ENCODE data around the gene GMPR2.
A peak's percentile ranks its signal among the peaks of the same experiment; 100 is the strongest.

The GMPR2 gene

DNA sequence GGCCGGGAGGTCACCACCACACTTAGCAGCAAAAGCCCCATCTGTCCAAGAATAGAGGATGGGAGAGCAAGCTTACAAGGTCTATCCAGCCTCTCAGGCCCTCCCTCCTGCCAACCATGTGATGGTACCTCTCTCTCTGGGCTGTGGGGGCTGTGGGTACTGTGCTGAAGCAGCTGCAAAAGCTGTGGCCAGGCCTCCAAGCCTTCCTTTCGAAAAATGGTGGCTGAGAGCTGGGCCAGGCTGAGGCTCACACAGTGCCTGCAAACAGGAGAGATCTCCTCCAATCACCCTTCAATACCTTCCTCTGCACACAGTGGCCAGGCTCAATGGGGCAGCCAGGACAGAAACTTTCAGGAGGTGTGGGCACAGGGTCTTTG is 45.2 kb upstream of the GMPR2 start:
- Histone ChIP-seq H3K4me3 (replicated peaks; ENCODE audit: insufficient read depth, low read length) (peak overlapping the region; percentile 88), H3K27ac (replicated peaks) (no peak overlapping the region), H3K27me3 (ENCODE audit: insufficient read depth, poor library complexity, severe bottlenecking) (no peaks in the 10 kb centered on the region)
- no peak for DNase-seq (ENCODE audit: low read depth in 1 of 2, low spot score in 1 of 2)
- TF ChIP-seq SPI1 (IDR thresholded peaks at IDR 0.05; ENCODE audit: borderline replicate concordance, low read depth) = no peak
- TF ChIP-seq, protein P1, sequence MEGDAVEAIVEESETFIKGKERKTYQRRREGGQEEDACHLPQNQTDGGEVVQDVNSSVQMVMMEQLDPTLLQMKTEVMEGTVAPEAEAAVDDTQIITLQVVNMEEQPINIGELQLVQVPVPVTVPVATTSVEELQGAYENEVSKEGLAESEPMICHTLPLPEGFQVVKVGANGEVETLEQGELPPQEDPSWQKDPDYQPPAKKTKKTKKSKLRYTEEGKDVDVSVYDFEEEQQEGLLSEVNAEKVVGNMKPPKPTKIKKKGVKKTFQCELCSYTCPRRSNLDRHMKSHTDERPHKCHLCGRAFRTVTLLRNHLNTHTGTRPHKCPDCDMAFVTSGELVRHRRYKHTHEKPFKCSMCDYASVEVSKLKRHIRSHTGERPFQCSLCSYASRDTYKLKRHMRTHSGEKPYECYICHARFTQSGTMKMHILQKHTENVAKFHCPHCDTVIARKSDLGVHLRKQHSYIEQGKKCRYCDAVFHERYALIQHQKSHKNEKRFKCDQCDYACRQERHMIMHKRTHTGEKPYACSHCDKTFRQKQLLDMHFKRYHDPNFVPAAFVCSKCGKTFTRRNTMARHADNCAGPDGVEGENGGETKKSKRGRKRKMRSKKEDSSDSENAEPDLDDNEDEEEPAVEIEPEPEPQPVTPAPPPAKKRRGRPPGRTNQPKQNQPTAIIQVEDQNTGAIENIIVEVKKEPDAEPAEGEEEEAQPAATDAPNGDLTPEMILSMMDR (IDR thresholded peaks at IDR 0.05; ENCODE audit: insufficient read depth, low read length) = no peak
- TF ChIP-seq POLR2AphosphoS5 (IDR thresholded peaks at IDR 0.05; ENCODE audit: low read depth) = no peak
- TF ChIP-seq GABPA (IDR thresholded peaks at IDR 0.05; ENCODE audit: low read depth) = no peak
- TF ChIP-seq, protein P2, sequence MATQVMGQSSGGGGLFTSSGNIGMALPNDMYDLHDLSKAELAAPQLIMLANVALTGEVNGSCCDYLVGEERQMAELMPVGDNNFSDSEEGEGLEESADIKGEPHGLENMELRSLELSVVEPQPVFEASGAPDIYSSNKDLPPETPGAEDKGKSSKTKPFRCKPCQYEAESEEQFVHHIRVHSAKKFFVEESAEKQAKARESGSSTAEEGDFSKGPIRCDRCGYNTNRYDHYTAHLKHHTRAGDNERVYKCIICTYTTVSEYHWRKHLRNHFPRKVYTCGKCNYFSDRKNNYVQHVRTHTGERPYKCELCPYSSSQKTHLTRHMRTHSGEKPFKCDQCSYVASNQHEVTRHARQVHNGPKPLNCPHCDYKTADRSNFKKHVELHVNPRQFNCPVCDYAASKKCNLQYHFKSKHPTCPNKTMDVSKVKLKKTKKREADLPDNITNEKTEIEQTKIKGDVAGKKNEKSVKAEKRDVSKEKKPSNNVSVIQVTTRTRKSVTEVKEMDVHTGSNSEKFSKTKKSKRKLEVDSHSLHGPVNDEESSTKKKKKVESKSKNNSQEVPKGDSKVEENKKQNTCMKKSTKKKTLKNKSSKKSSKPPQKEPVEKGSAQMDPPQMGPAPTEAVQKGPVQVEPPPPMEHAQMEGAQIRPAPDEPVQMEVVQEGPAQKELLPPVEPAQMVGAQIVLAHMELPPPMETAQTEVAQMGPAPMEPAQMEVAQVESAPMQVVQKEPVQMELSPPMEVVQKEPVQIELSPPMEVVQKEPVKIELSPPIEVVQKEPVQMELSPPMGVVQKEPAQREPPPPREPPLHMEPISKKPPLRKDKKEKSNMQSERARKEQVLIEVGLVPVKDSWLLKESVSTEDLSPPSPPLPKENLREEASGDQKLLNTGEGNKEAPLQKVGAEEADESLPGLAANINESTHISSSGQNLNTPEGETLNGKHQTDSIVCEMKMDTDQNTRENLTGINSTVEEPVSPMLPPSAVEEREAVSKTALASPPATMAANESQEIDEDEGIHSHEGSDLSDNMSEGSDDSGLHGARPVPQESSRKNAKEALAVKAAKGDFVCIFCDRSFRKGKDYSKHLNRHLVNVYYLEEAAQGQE (IDR thresholded peaks at IDR 0.05; ENCODE audit: insufficient replicate concordance, low read depth) = no peak

DNA sequence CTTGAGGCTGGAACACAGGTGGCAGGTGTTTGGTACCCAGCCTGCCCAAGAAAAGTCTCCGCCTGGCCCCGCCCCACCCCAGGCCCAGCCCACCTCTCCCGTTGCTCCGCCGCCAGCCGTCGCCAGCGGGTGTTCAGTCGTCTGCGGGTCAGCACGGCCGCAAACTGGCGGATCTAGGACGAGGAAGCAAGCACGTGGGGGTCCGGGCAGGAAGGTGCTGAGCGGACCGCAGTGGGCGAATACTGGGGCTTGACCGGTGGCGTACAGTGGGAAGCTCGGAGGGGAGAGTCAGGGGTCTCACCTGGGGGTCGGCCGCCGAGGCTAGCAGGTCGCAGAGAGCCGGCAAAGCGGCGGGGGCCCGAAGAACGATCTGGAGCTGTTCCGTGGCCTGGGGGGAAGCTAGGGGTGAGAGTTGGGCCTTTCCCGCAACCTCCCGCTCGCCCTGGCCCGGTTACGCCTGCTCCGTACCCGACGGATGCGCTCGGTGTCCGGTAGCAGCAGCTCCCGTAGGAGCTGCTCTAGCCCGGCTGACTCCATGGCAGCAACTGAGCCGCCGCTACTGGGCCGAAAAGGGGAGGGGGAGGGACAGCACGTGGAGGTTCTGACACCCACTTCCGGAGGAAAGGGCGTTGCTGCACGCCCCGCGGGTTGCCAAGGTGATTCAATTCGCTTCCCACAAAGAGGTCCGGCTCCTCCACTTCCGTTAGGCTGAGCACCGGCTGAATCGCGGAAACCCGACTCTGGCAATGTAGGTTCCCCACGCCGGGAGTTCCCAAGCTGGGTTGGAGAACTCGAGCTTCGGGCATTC is 44.3 kb upstream of the GMPR2 start, which contains the start of gene IPO4:
Gene IPO4 (minus strand): TSS at position 566 of the 808 bp plus-strand sequence. CDS start 29 bp downstream, at position 537.
- Histone ChIP-seq H3K4me3 (replicated peaks; ENCODE audit: insufficient read depth, low read length) (peak within 1 kb of the TSS; percentile 88), H3K27ac (replicated peaks) (peak within 1 kb of the TSS; percentile 79), H3K27me3 (ENCODE audit: insufficient read depth, poor library complexity, severe bottlenecking) (no peaks in the 10 kb centered on the region)
- peak; percentile 94 to 98 for DNase-seq (ENCODE audit: low read depth in 1 of 2, low spot score in 1 of 2)
- TF ChIP-seq GABPA (IDR thresholded peaks at IDR 0.05; ENCODE audit: low read depth) (peak; percentile 100), POLR2AphosphoS5 (IDR thresholded peaks at IDR 0.05; ENCODE audit: low read depth) (peak; percentile 82; the same call in 1 of the 2 replicates), SPI1 (IDR thresholded peaks at IDR 0.05; ENCODE audit: borderline replicate concordance, low read depth) (peak; percentile 58; the same call in 1 of the 2 replicates)
- TF ChIP-seq, protein P2 (IDR thresholded peaks at IDR 0.05; ENCODE audit: insufficient replicate concordance, low read depth) = peak; percentile 37
- TF ChIP-seq, protein P1 (IDR thresholded peaks at IDR 0.05; ENCODE audit: insufficient read depth, low read length) = no peak

DNA sequence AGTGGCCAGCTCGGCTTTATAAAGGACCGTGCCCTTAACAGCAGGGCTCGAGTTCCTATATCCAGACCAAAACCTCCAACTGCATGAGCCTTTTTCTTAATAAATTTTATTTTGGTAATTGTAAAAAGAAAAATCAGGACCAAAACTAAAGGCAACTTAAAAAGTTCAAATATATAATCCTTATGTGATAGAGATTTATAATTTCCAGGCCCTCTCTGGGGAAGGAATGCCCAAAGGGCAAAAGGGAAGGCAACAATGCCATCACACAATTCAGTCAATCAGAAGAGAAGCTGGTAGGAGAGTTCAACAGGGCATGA is 43.7 kb upstream of the GMPR2 start:
- no peaks in the 10 kb centered on the region for H3K27me3 ChIP-seq (ENCODE audit: insufficient read depth, poor library complexity, severe bottlenecking)
- DNase-seq (ENCODE audit: low read depth in 1 of 2, low spot score in 1 of 2) = no peak
- TF ChIP-seq POLR2AphosphoS5 (IDR thresholded peaks at IDR 0.05; ENCODE audit: low read depth) (no peak), SPI1 (IDR thresholded peaks at IDR 0.05; ENCODE audit: borderline replicate concordance, low read depth) (no peak), GABPA (IDR thresholded peaks at IDR 0.05; ENCODE audit: low read depth) (no peak)
- TF ChIP-seq, protein P2 (IDR thresholded peaks at IDR 0.05; ENCODE audit: insufficient replicate concordance, low read depth) = no peak
- peak overlapping the region; percentile 79; the same call in 1 of the 2 replicates for H3K27ac ChIP-seq (replicated peaks)
- H3K4me3 ChIP-seq (replicated peaks; ENCODE audit: insufficient read depth, low read length) = peak overlapping the region; percentile 88

Data from HL-60 (cell line).